ENCODE data around the gene RRP7A.

- TF ChIP-seq POLR2A (IDR thresholded peaks at IDR 0.05; ENCODE audit: low read length) (no peak), GATA1 (IDR thresholded peaks at IDR 0.05; ENCODE audit: low read depth, low read length) (no peak)
Observed at GRCh38 chr22:42489000-42489399, 30.6 kb downstream of the RRP7A start.

Measured in erythroblast (primary cell).